ENCODE results near the gene EHMT1.

EHMT1 gene

GRCh38 chr9:137580209-137580953, 38.4 kb upstream of the EHMT1 start:
- Histone ChIP-seq H3K36me3 (ENCODE audit: low read depth) (peaks cover 35% of the 10 kb centered on the region), H3K27me3 (ENCODE audit: insufficient read depth, poor library complexity, severe bottlenecking) (no peaks in the 10 kb centered on the region), H3K4me3 (ENCODE audit: severe bottlenecking) (no peak overlapping the region), H3K9me3 (ENCODE audit: severe bottlenecking) (no peaks in the 10 kb centered on the region), H3K27ac (ENCODE audit: poor library complexity, severe bottlenecking) (no peak overlapping the region), H3K4me1 (ENCODE audit: insufficient read depth, poor library complexity, severe bottlenecking) (peaks cover 6% of the 10 kb centered on the region)
- DNase-seq (ENCODE audit: low spot score) (no peak), ATAC-seq (ENCODE audit: low read depth) (no peak)
- TF ChIP-seq CTCF (IDR thresholded peaks at IDR 0.05; ENCODE audit: poor library complexity, severe bottlenecking), result no peak

- TF ChIP-seq CTCF (IDR thresholded peaks at IDR 0.05; ENCODE audit: poor library complexity, severe bottlenecking), result no peak
- H3K9me3 ChIP-seq (ENCODE audit: severe bottlenecking), result no peaks in the 10 kb centered on the region
- no peak overlapping the region for H3K4me3 ChIP-seq (ENCODE audit: severe bottlenecking)
- H3K27me3 ChIP-seq (ENCODE audit: insufficient read depth, poor library complexity, severe bottlenecking), result no peaks in the 10 kb centered on the region
- H3K4me1 ChIP-seq (ENCODE audit: insufficient read depth, poor library complexity, severe bottlenecking), result peaks cover 6% of the 10 kb centered on the region
- H3K36me3 ChIP-seq (ENCODE audit: low read depth), result peaks cover 35% of the 10 kb centered on the region
- DNase-seq (ENCODE audit: low spot score) (no peak), ATAC-seq (ENCODE audit: low read depth) (no peak)
- H3K27ac ChIP-seq (ENCODE audit: poor library complexity, severe bottlenecking), result no peak overlapping the region
These were observed 37.9 kb upstream of the EHMT1 start for GRCh38 chr9:137580954-137581322.

- H3K4me3 ChIP-seq (ENCODE audit: severe bottlenecking), result no peak overlapping the region
- peaks cover 30% of the 10 kb centered on the region for H3K36me3 ChIP-seq (ENCODE audit: low read depth)
- H3K9me3 ChIP-seq (ENCODE audit: severe bottlenecking), result no peaks in the 10 kb centered on the region
- DNase-seq (ENCODE audit: low spot score), result no peak
- no peak for ATAC-seq (ENCODE audit: low read depth)
- no peaks in the 10 kb centered on the region for H3K27me3 ChIP-seq (ENCODE audit: insufficient read depth, poor library complexity, severe bottlenecking)
- TF ChIP-seq CTCF (IDR thresholded peaks at IDR 0.05; ENCODE audit: poor library complexity, severe bottlenecking), result no peak
- H3K27ac ChIP-seq (ENCODE audit: poor library complexity, severe bottlenecking), result no peak overlapping the region
- H3K4me1 ChIP-seq (ENCODE audit: insufficient read depth, poor library complexity, severe bottlenecking), result no peaks in the 10 kb centered on the region
These were observed 37.2 kb upstream of the EHMT1 start for GRCh38 chr9:137581361-137582285.

GRCh38 chr9:137582286-137582860, 36.4 kb upstream of the EHMT1 start:
- H3K27ac ChIP-seq (ENCODE audit: poor library complexity, severe bottlenecking), result no peak overlapping the region
- H3K9me3 ChIP-seq (ENCODE audit: severe bottlenecking), result no peaks in the 10 kb centered on the region
- ATAC-seq (ENCODE audit: low read depth) (no peak), DNase-seq (ENCODE audit: low spot score) (no peak)
- H3K4me3 ChIP-seq (ENCODE audit: severe bottlenecking), result no peak overlapping the region
- no peaks in the 10 kb centered on the region for H3K4me1 ChIP-seq (ENCODE audit: insufficient read depth, poor library complexity, severe bottlenecking)
- H3K36me3 ChIP-seq (ENCODE audit: low read depth), result peaks cover 38% of the 10 kb centered on the region
- peak; percentile 14 for TF ChIP-seq CTCF (IDR thresholded peaks at IDR 0.05; ENCODE audit: poor library complexity, severe bottlenecking)
- no peaks in the 10 kb centered on the region for H3K27me3 ChIP-seq (ENCODE audit: insufficient read depth, poor library complexity, severe bottlenecking)

All from RWPE2 (cell line).